Neural progenitor cell (in vitro differentiated cells): ENCODE results near the gene HMX3. TPM values are rescaled to one million over a fixed set of nuclear protein-coding genes. Genes with fewer than 3 reads are reported as not detected.

Source experiments
- DNase-seq: peaks from one replicate; pipeline ENCODE4 v3.0.0-alpha.2; 2016; ENCODE audit warnings: low spot score
- H2AFZ ChIP-seq: fragments of 200-600 bp; sonication (generic); replicated peaks from 2 replicates; pipeline ENCODE4 v1.6.1; 2016; ENCODE audit warnings: antibody characterized with exemption
- H3F3A ChIP-seq: fragments of 200-600 bp; sonication (generic); 2 replicates; pipeline ENCODE4 v1.6.1; 2016; ENCODE audit warnings: antibody characterized with exemption, low read depth
- H3K27ac ChIP-seq: fragments of 200-600 bp; sonication (generic); 2 replicates; pipeline ENCODE4 v1.5.1; 2016; ENCODE audit warnings: mild to moderate bottlenecking
- H3K27me3 ChIP-seq: fragments of 200-600 bp; sonication (generic); 2 replicates; pipeline ENCODE4 v1.6.1; 2016; ENCODE audit warnings: mild to moderate bottlenecking, moderate library complexity
- H3K36me3 ChIP-seq: fragments of 200-600 bp; sonication (generic); 2 replicates; pipeline ENCODE4 v1.5.1; 2016
- H3K4me1 ChIP-seq: fragments of 200-600 bp; sonication (generic); 2 replicates; pipeline ENCODE4 v1.6.1; 2016; ENCODE audit warnings: mixed run types
- H3K4me2 ChIP-seq: fragments of 200-600 bp; sonication (generic); 2 replicates; pipeline ENCODE4 v1.6.1; 2016
- H3K4me3 ChIP-seq: fragments of 200-600 bp; sonication (generic); 2 replicates; pipeline ENCODE4 v1.5.1; 2016
- H3K79me2 ChIP-seq: fragments of 200-600 bp; sonication (generic); 2 replicates; pipeline ENCODE4 v1.6.1; 2016; ENCODE audit warnings: low read depth
- H3K9ac ChIP-seq: fragments of 200-600 bp; sonication (generic); 2 replicates; pipeline ENCODE4 v1.6.1; 2016
- H3K9me3 ChIP-seq: fragments of 200-600 bp; sonication (generic); 2 replicates; pipeline ENCODE4 v1.5.1; 2016; ENCODE audit warnings: low read depth
- H4K20me1 ChIP-seq: fragments of 200-600 bp; sonication (generic); 2 replicates; pipeline ENCODE4 v1.6.1; 2016; ENCODE audit warnings: low read depth
- H3K27ac Mint-ChIP-seq: 3 replicates; pipeline ENCODE4 v1.8.0; 2021; ENCODE audit warnings: mixed read lengths
- H3K27me3 Mint-ChIP-seq: 2 replicates; pipeline ENCODE4 v1.8.0; 2022; ENCODE audit warnings: low read depth, mild to moderate bottlenecking, inconsistent platforms, moderate library complexity, mixed read lengths; ENCODE audit not compliant: insufficient read depth
- H3K36me3 Mint-ChIP-seq: 3 replicates; pipeline ENCODE4 v1.8.0; 2021; ENCODE audit warnings: mixed read lengths
- H3K4me1 Mint-ChIP-seq: 3 replicates; pipeline ENCODE4 v1.8.0; 2021; ENCODE audit warnings: mixed read lengths
- H3K4me3 Mint-ChIP-seq: 3 replicates; pipeline ENCODE4 v1.8.0; 2021; ENCODE audit warnings: mild to moderate bottlenecking, moderate library complexity, mixed read lengths
- H3K9me3 Mint-ChIP-seq: 3 replicates; pipeline ENCODE4 v1.8.0; 2020; ENCODE audit warnings: mixed read lengths
- EZH2 ChIP-seq: fragments of 200-600 bp; sonication (generic); IDR thresholded peaks from 2 replicates; pipeline ENCODE4 v1.6.1; 2017; ENCODE audit warnings: antibody characterized with exemption, mild to moderate bottlenecking, moderate library complexity
- EZH2phosphoT487 ChIP-seq: fragments of 200-600 bp; sonication (generic); IDR thresholded peaks from 2 replicates; pipeline ENCODE4 v1.6.1; 2017; ENCODE audit warnings: antibody characterized with exemption
- total RNA-seq: library from RNA; depleted of rRNA; stranded (reverse); fragments of >200 nt; gene quantifications from 2 replicates; pipeline ENCODE4 v1.2.3, GENCODE V29; 2015; ENCODE audit warnings: low replicate concordance
- TF ChIP-seq, protein P1 (sequence below): fragments of 200-600 bp; sonication (generic); IDR thresholded peaks from 2 replicates; pipeline ENCODE4 v1.5.1; 2017; ENCODE audit warnings: antibody characterized with exemption, mild to moderate bottlenecking

Gene HMX3
- total RNA-seq, 1 donor from 2014 or later: not detected

DNA sequence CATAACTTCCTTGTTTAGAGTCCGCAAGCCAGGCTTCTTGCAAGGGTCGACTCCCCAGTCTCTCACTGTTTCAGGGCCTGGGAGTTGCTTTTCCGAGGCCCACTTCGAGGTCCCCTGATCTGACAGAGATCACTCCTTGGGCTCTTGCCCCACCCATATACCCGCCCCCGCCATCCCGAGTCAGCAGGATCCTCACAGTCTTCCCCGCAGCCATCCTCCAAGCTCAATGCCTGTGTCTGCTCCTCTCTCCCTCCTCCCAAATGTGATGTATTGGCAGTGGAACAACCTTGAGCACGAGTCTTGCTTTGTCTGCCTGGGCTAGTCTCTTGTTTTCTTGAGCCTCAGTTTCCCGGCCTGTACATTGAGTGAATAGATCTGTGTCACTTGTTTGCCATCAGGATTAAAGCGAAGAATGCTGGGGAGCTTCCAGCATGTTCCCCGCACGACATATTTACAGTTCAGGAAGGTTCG lies 9.8 kb downstream of the HMX3 start:
- Histone ChIP-seq H4K20me1 (peaks cover 92% of the 10 kb centered on the region), H3K9ac (no peak overlapping the region), H3K79me2 (no peaks in the 10 kb centered on the region), H3F3A (peaks cover 49% of the 10 kb centered on the region), H3K27ac (no peak overlapping the region), H3K4me3 (no peak overlapping the region), H3K9me3 (no peaks in the 10 kb centered on the region), H3K4me1 (peaks cover 38% of the 10 kb centered on the region), H3K4me2 (peak overlapping the region; percentile 71), H3K36me3 (no peaks in the 10 kb centered on the region), H2AFZ (no peak overlapping the region), H3K27me3 (peaks cover 100% of the 10 kb centered on the region)
- H3K27me3 Mint-ChIP-seq: peaks cover 86% of the 10 kb centered on the region
- no peak for DNase-seq
- H3K27ac Mint-ChIP-seq: no peak overlapping the region
- peak overlapping the region; percentile 19 for H3K4me3 Mint-ChIP-seq
- H3K9me3 Mint-ChIP-seq: peaks cover 2% of the 10 kb centered on the region
- H3K4me1 Mint-ChIP-seq: peaks cover 31% of the 10 kb centered on the region
- H3K36me3 Mint-ChIP-seq: no peaks in the 10 kb centered on the region
- TF ChIP-seq EZH2 (no peak), EZH2phosphoT487 (no peak)
- TF ChIP-seq, protein P1, sequence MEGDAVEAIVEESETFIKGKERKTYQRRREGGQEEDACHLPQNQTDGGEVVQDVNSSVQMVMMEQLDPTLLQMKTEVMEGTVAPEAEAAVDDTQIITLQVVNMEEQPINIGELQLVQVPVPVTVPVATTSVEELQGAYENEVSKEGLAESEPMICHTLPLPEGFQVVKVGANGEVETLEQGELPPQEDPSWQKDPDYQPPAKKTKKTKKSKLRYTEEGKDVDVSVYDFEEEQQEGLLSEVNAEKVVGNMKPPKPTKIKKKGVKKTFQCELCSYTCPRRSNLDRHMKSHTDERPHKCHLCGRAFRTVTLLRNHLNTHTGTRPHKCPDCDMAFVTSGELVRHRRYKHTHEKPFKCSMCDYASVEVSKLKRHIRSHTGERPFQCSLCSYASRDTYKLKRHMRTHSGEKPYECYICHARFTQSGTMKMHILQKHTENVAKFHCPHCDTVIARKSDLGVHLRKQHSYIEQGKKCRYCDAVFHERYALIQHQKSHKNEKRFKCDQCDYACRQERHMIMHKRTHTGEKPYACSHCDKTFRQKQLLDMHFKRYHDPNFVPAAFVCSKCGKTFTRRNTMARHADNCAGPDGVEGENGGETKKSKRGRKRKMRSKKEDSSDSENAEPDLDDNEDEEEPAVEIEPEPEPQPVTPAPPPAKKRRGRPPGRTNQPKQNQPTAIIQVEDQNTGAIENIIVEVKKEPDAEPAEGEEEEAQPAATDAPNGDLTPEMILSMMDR: no peak

DNA sequence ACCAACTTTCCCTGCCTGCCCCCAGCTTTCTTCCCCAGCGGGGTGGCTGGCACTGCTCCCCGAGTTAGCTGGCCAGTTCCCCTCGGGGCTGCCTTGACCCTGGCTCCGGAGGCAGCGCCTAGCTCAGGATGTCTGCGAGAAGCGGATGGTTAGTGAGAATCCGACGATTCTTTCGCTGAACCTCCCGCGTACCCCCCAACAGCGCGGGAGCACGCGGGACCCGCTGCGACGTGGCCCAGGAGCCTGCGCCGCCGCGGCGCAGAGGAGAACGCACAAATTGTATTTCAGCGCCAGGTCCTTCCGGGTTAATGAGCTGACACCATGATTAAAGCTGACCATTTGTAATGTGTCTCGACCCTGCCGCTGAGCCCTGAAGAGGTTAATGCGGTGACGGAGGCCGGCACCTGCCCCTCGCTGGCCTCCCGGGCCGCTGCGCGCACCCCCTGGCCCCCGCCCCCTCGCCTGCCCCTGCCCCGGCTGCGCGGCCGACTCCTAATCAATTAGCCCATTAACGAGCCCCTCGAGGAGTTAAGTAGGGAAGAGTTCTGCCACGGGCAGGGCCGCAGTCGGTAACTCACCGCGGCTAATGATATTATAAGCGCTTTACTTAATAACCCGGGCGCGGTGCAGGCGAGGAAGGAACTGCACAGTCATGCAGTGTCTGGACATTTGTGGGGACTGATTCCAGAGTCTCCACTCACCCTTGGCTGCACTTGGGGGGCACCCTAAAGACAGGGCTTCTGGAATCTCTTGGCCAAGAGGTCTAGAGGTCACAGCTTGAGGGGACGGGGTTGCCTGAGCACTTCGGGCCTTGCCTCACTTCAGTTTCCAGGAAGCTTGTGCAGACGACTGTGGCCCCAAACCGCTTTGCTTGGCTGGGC lies 10.5 kb downstream of the HMX3 start:
- H3K4me1 Mint-ChIP-seq: peaks cover 30% of the 10 kb centered on the region
- TF ChIP-seq, protein P1: no peak
- TF ChIP-seq EZH2 (peak; percentile 85), EZH2phosphoT487 (peak; percentile 73)
- H3K9ac ChIP-seq: no peak overlapping the region
- peak; percentile 71 for DNase-seq
- no peaks in the 10 kb centered on the region for H3K79me2 ChIP-seq
- H3K9me3 ChIP-seq: no peaks in the 10 kb centered on the region
- peak overlapping the region; percentile 71 for H3K4me2 ChIP-seq
- H3F3A ChIP-seq: peaks cover 53% of the 10 kb centered on the region
- H2AFZ ChIP-seq: no peak overlapping the region
- H3K36me3 ChIP-seq: no peaks in the 10 kb centered on the region
- peaks cover 2% of the 10 kb centered on the region for H3K9me3 Mint-ChIP-seq
- H3K27me3 Mint-ChIP-seq: peaks cover 86% of the 10 kb centered on the region
- H3K4me3 ChIP-seq: peak overlapping the region; percentile 19
- H4K20me1 ChIP-seq: peaks cover 90% of the 10 kb centered on the region
- H3K4me3 Mint-ChIP-seq: peak overlapping the region; percentile 73
- H3K36me3 Mint-ChIP-seq: no peaks in the 10 kb centered on the region
- H3K27ac ChIP-seq: no peak overlapping the region
- peaks cover 45% of the 10 kb centered on the region for H3K4me1 ChIP-seq
- H3K27me3 ChIP-seq: peaks cover 100% of the 10 kb centered on the region
- H3K27ac Mint-ChIP-seq: no peak overlapping the region

- H3K4me3 Mint-ChIP-seq: peak overlapping the region; percentile 73
These were observed 11.3 kb downstream of the HMX3 start for GRCh38 chr10:123146894-123147634.

More at GRCh38 chr10:123146894-123147634, 11.3 kb downstream of the HMX3 start:
- Mint-ChIP-seq H3K27me3 (peaks cover 86% of the 10 kb centered on the region), H3K4me1 (peaks cover 36% of the 10 kb centered on the region), H3K27ac (no peak overlapping the region), H3K9me3 (peaks cover 2% of the 10 kb centered on the region), H3K36me3 (no peaks in the 10 kb centered on the region)
- Histone ChIP-seq H3K79me2 (no peaks in the 10 kb centered on the region), H4K20me1 (peaks cover 90% of the 10 kb centered on the region), H3K4me3 (no peak overlapping the region), H3K4me1 (peaks cover 50% of the 10 kb centered on the region), H3F3A (peaks cover 61% of the 10 kb centered on the region), H2AFZ (no peak overlapping the region), H3K9me3 (no peaks in the 10 kb centered on the region), H3K27ac (no peak overlapping the region), H3K36me3 (no peaks in the 10 kb centered on the region), H3K9ac (no peak overlapping the region), H3K27me3 (peaks cover 100% of the 10 kb centered on the region), H3K4me2 (peak overlapping the region; percentile 77)
- no peak for DNase-seq
- peak; percentile 17 for TF ChIP-seq EZH2phosphoT487
- TF ChIP-seq, protein P1: no peak
- no peak for TF ChIP-seq EZH2
